Esophagus muscularis mucosa (tissue), 3 donors: ENCODE data around the gene SLC39A11.

Source experiments
- CTCF ChIP-seq, 3 experiments: fragments of 200-600 bp in 2 of 3; fragments of 450-650 bp in 1 of 3; sonication (generic) in 2 of 3; IDR thresholded peaks; one replicate each; pipeline ENCODE4 v1.5.1; 2017 to 2019; ENCODE audit warnings: antibody characterized with exemption in 3 of 3, mild to moderate bottlenecking in 2 of 3, moderate library complexity in 1 of 3
- EP300 ChIP-seq: sonication (generic); formaldehyde crosslinking; IDR thresholded peaks from one replicate; pipeline ENCODE4 v1.6.1; 2017; ENCODE audit warnings: antibody characterized with exemption

GRCh38 chr17:73061161-73061560, 31.3 kb downstream of the SLC39A11 start:
- TF ChIP-seq CTCF (IDR thresholded peaks at IDR 0.05) (no peak), EP300 (no peak)
